ENCODE results near the gene RIT1.

The RIT1 gene

DNA sequence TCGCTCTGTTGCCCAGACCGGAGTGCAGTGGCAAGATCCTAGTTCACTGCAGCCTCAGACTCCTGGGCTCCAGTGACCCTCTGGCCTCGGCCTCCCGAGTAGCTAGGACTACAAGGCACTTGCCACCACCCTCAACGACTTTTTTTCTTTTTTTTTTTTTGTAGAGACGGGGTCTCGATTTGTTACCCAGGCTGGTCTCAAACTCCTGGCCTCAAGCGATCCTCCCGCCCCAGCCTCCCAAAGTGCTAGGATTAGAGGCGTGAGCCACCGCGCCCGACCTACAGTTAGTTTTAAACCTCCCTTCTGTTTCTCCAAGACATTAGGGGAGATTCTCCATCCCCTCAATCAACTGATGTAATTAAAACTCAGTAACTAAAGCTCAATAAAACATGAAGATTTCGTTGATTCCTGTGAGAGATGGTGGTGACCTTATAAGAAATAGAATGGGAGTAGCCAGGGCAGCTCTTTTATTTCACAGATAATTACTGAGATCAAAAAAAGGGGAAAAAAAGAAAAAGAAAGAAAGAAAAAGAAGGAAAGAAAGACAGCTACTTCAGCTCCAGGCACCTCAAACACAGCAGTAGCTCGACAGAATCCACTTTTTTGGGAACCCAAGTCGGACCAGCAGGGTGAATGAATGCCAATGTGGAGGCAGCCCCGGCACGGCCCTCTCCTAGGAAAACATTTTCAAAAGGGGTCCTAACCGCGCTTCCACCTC is 54.7 kb downstream of the RIT1 start:
- DNase-seq (ENCODE audit: low read depth) = no peak

DNA sequence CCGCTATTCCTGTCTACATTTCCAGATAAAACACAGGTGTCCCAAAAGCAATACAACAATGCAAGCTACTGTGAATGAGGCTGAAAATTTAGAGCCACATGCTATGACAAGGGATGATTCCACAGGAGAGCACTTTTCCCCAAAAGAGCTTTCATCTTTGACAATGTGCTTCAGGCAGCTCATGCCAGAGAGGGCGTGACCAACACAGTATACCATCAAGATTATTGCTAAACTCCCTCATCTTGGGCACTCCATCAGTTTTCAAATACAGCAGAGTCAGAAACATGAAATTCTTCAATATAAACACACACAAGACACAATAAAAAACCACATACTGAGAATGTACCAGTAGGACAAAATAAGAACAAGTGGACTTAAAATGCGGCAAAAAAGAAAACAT is 60.8 kb downstream of the RIT1 start:
- DNase-seq (ENCODE audit: low read depth) = no peak

DNA sequence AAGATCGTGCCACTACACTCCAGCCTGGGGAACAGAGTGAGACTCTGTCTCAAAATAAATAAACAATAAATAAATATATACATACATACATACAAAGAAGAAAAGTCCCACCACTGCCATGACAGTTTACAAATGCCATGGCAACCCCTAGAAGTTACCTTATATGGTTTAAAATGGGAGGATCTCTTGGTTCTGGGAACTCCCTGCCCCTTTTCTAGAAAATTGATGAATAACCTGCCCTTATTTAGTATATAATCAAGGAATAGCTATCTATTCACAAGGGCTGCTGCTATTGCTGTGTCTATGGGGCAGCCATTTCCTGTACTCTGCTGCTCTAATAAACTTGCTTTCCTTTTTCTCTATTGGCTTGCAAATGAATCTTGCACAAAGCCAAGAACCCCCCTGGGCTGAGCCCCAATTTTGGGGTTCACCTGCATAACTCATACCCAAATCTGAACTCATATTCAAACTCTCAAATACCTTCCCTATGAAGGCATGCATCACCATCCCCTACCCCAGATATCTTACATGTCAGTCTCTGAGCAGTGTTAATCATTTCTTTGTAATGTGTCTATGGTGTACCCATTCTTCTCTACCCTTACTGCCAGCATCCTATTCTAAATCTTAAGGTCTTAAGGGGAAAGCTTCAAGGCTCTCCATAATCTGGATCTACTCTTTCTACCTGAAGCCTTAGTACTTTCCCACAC is 63.2 kb downstream of the RIT1 start:
- DNase-seq (ENCODE audit: low read depth) = no peak
